ENCODE data around the gene NFKBIZ.

NFKBIZ gene

DNA sequence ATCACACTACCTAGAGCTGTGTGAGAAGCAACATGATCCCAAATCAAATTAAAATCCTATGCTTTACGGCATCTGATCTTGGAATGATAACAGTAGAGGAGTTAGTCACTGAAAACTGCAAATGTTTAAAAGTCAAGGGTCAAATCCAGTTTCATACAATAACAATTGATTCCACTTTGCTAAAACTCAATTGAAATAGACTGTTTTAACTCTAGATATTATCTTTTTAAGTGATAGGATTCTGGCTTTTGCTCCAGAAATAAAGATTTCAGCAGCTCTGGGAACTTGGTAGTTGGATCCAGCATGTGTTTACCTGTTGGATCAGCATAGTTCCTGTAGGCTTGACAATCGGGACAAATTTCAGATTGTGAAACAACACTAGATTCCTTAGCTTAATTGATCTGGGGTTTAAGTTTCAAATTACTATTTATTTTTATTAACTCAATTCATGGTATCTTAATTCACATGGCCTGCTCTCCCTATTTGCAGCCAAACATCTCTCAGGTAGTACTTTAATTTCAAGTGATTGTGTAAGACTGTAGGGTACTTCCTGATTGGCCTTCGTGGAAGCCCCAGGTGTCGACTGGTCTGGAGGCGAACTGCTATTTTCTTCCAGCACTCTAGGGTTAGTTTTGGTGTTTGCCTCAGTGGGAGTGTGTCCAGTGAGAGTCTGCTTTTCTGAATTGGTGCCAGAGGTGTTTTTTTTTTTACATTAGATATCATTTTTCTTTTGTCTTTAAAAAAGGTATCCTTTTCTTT lies 16.6 kb downstream of the NFKBIZ start:
- no peak overlapping the region for H3K4me3 ChIP-seq (ENCODE audit: low read depth, low read length)
- TF ChIP-seq, protein P1, sequence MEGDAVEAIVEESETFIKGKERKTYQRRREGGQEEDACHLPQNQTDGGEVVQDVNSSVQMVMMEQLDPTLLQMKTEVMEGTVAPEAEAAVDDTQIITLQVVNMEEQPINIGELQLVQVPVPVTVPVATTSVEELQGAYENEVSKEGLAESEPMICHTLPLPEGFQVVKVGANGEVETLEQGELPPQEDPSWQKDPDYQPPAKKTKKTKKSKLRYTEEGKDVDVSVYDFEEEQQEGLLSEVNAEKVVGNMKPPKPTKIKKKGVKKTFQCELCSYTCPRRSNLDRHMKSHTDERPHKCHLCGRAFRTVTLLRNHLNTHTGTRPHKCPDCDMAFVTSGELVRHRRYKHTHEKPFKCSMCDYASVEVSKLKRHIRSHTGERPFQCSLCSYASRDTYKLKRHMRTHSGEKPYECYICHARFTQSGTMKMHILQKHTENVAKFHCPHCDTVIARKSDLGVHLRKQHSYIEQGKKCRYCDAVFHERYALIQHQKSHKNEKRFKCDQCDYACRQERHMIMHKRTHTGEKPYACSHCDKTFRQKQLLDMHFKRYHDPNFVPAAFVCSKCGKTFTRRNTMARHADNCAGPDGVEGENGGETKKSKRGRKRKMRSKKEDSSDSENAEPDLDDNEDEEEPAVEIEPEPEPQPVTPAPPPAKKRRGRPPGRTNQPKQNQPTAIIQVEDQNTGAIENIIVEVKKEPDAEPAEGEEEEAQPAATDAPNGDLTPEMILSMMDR (IDR thresholded peaks at IDR 0.05; ENCODE audit: borderline replicate concordance, insufficient read depth, low read depth, low read length) = no peak

DNA sequence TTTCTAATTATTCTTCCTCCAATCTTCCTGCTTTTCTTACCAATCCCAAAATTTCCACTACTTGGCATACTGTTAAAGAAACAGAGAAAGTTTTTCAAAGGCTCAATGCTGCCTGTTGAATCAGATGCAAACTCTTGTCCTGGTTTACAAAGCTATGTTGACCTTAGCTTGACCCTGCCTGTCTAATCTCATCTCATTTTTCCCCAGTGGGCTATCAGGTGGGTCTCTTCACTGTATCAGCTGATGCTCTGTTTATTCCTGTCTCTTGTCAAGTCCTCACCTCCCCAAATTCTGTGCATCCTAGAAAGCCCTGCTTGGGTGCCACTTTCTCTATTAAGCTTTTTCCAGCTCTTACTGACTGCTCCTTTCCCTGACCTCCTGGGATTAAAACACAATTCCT lies 18.2 kb downstream of the NFKBIZ start:
- no peak overlapping the region for H3K4me3 ChIP-seq (ENCODE audit: low read depth, low read length)
- TF ChIP-seq, protein P1 (IDR thresholded peaks at IDR 0.05; ENCODE audit: borderline replicate concordance, insufficient read depth, low read depth, low read length) = no peak

DNA sequence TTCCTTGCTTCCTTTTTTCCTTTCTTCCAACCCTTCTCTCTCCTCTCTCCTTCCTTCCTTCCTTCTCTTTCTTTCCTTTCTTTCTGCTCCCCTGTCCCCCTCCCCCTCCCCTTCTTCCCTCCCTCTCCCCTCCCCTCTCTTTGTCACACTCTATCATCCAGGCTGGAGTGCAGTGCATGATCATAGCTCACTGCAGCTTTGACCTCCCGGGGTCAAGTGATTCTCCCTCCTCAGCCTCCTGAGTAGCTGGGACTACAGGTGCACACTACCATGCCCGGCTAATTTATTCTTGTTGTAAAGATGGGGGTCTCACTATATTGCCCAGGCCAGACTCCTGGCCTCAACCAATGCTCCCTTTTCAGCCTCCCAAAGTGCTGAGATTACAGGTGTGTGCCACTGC lies 18.7 kb downstream of the NFKBIZ start:
- no peak overlapping the region for H3K4me3 ChIP-seq (ENCODE audit: low read depth, low read length)
- TF ChIP-seq, protein P1 (IDR thresholded peaks at IDR 0.05; ENCODE audit: borderline replicate concordance, insufficient read depth, low read depth, low read length) = no peak

- TF ChIP-seq, protein P1 (IDR thresholded peaks at IDR 0.05; ENCODE audit: borderline replicate concordance, insufficient read depth, low read depth, low read length) = no peak
- no peak overlapping the region for H3K4me3 ChIP-seq (ENCODE audit: low read depth, low read length)
These were observed 19.5 kb downstream of the NFKBIZ start for GRCh38 chr3:101868534-101869464.

DNA sequence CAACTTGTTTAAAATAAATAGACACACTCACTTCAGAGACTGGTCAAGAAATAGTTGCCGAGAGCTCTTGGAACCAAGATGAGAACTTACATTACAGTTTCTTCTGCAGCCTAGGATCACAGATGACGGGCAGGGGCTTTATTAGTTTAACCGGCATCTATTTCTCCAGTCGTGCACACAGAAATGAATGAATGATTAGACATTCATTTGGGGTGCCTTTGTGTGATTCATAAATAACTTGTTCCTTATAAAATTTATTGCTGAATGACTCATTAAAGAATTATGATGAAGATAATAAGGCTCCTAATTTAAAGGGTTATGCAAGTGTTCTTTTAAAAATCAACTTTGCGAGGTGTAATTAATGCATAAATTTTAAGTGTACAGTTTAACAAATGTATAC lies 20.8 kb downstream of the NFKBIZ start:
- no peak overlapping the region for H3K4me3 ChIP-seq (ENCODE audit: low read depth, low read length)
- TF ChIP-seq, protein P1 (IDR thresholded peaks at IDR 0.05; ENCODE audit: borderline replicate concordance, insufficient read depth, low read depth, low read length) = no peak

DNA sequence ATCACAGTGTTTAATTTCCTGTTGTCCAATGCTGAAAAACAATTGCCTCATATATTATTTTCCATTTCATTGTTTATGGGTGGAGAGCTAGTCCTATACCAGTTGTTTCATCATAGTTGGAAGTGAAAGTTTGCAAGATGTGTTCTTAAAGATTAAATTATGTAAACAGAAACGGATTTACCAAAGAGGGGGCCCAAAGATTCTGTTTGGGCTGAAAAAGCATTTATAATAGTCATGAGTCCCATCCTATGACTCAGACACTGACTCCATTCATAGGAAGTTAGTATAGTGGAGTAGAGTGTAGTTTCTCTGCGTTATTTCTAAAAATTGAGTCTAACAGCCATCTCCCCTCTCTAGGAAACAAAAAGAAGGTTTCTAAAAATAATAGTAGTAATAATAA lies 24.3 kb downstream of the NFKBIZ start:
- no peak overlapping the region for H3K4me3 ChIP-seq (ENCODE audit: low read depth, low read length)
- TF ChIP-seq, protein P1 (IDR thresholded peaks at IDR 0.05; ENCODE audit: borderline replicate concordance, insufficient read depth, low read depth, low read length) = no peak

Data from GM12875 (cell line).